Measurements from ENCODE around the gene PTPRK.

- TF ChIP-seq CTCF (IDR thresholded peaks at IDR 0.05) (no peak), POLR2A (IDR thresholded peaks at IDR 0.05) (no peak)
Observed at GRCh38 chr6:128239146-128239545, 281.3 kb downstream of the PTPRK start.
